ENCODE data around the gene PNPLA6. TPM values are rescaled to one million over a fixed set of nuclear protein-coding genes. Genes with fewer than 3 reads are reported as not detected.
A peak's percentile ranks its signal among the peaks of the same experiment; 100 is the strongest.

PNPLA6 gene
- total and polyA plus RNA-seq, 10 of the 15 experiments (the other 5 are each of a cell fraction or from before 2014, with no cell fraction given), result 0.95 to 105 (median 40.0) TPM

DNA sequence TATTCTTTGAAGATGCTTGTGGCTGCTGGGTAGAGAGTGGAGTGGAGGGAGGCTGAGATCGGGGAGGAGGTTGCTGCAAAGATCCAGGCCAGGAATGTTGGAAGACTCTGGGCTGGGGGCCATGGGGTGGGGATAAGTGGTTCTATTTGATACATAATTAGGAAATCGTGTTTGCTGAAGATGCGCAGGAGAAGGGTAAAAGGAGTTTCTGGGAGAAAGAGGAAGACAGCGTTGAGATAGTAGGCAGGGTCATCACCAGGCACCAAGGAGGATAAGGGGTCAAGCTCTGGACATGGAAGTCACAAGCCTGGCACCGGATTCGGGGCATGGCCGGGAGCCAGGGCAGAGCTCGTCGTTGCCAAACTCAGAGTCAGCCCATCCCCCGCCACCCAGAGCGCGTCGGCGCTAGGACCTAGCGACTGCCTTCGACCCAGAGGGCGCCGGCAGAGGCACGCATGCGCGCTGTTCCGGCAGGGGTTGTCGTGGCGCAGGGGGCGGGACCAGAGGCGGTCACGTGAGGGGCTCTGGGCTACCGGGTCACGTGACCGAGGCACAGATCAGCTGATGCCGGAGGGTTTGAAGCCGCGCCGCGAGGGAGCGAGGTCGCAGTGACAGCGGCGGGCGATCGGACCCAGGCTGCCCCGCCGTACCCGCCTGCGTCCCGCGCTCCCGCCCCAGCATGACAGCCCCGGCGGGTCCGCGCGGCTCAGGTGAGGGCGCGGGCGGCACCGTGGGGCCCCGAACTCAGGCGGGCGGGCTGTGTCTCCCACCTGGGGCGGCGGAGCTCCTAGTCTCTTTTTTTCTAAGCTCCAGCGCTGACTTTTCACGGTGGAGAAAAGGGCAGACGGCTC lies 13.2 kb upstream of the PNPLA6 start, which contains the start of gene MCOLN1 (continued):
- TF ChIP-seq CBX3 (IDR thresholded peaks at IDR 0.05; ENCODE audit: borderline replicate concordance, low read depth), result no peak
- TF ChIP-seq TCF7 (IDR thresholded peaks at IDR 0.05; ENCODE audit: borderline replicate concordance), result no peak
- TF ChIP-seq HCFC1 (IDR thresholded peaks at IDR 0.05; ENCODE audit: low read length), result peak; percentile 74
- 0 out of 2 replicates have a peak, but pooled peaks have one; percentile 12 for TF ChIP-seq SMC3 (IDR thresholded peaks at IDR 0.05; ENCODE audit: borderline replicate concordance, low read length)
- 0 out of 2 replicates have a peak, but pooled peaks have one; percentile 29 for TF ChIP-seq RFX5 (IDR thresholded peaks at IDR 0.05; ENCODE audit: low read depth, low read length)
- TF ChIP-seq POLR2AphosphoS5 (IDR thresholded peaks at IDR 0.05; ENCODE audit: low read length), result no peak
- peak; percentile 79 for TF ChIP-seq BACH1 (IDR thresholded peaks at IDR 0.05; ENCODE audit: borderline replicate concordance)
- peak; percentile 100 for TF ChIP-seq RELA (IDR thresholded peaks at IDR 0.05; ENCODE audit: borderline replicate concordance, partially characterized antibody)
- peak; percentile 89 for TF ChIP-seq TCF12 (IDR thresholded peaks at IDR 0.05; ENCODE audit: low read depth, low read length)
- peak; percentile 77 for TF ChIP-seq ZBTB11 (CRISPR knock-in tag; IDR thresholded peaks at IDR 0.05)
- peak; percentile 77; the same call in 1 of the 2 replicates for TF ChIP-seq NFIC (IDR thresholded peaks at IDR 0.05; ENCODE audit: low read depth, low read length)
- TF ChIP-seq E2F8 (IDR thresholded peaks at IDR 0.05; ENCODE audit: low read depth, partially characterized antibody), result no peak
- TF ChIP-seq, protein P1, sequence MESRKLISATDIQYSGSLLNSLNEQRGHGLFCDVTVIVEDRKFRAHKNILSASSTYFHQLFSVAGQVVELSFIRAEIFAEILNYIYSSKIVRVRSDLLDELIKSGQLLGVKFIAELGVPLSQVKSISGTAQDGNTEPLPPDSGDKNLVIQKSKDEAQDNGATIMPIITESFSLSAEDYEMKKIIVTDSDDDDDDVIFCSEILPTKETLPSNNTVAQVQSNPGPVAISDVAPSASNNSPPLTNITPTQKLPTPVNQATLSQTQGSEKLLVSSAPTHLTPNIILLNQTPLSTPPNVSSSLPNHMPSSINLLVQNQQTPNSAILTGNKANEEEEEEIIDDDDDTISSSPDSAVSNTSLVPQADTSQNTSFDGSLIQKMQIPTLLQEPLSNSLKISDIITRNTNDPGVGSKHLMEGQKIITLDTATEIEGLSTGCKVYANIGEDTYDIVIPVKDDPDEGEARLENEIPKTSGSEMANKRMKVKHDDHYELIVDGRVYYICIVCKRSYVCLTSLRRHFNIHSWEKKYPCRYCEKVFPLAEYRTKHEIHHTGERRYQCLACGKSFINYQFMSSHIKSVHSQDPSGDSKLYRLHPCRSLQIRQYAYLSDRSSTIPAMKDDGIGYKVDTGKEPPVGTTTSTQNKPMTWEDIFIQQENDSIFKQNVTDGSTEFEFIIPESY (IDR thresholded peaks at IDR 0.05), result no peak
- TF ChIP-seq, protein P2, sequence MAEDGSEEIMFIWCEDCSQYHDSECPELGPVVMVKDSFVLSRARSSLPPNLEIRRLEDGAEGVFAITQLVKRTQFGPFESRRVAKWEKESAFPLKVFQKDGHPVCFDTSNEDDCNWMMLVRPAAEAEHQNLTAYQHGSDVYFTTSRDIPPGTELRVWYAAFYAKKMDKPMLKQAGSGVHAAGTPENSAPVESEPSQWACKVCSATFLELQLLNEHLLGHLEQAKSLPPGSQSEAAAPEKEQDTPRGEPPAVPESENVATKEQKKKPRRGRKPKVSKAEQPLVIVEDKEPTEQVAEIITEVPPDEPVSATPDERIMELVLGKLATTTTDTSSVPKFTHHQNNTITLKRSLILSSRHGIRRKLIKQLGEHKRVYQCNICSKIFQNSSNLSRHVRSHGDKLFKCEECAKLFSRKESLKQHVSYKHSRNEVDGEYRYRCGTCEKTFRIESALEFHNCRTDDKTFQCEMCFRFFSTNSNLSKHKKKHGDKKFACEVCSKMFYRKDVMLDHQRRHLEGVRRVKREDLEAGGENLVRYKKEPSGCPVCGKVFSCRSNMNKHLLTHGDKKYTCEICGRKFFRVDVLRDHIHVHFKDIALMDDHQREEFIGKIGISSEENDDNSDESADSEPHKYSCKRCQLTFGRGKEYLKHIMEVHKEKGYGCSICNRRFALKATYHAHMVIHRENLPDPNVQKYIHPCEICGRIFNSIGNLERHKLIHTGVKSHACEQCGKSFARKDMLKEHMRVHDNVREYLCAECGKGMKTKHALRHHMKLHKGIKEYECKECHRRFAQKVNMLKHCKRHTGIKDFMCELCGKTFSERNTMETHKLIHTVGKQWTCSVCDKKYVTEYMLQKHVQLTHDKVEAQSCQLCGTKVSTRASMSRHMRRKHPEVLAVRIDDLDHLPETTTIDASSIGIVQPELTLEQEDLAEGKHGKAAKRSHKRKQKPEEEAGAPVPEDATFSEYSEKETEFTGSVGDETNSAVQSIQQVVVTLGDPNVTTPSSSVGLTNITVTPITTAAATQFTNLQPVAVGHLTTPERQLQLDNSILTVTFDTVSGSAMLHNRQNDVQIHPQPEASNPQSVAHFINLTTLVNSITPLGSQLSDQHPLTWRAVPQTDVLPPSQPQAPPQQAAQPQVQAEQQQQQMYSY (CRISPR knock-in tag; IDR thresholded peaks at IDR 0.05), result peak; percentile 97
- TF ChIP-seq SREBF1 (IDR thresholded peaks at IDR 0.05; ENCODE audit: low read length), result peak; percentile 80
- no peak for TF ChIP-seq ZNF622 (IDR thresholded peaks at IDR 0.05)
- peak; percentile 91 for TF ChIP-seq STAT1 (conservative IDR thresholded peaks at IDR 0.05)
- TF ChIP-seq BRCA1 (IDR thresholded peaks at IDR 0.05; ENCODE audit: low read depth, low read length), result 0 out of 2 replicates have a peak, but pooled peaks have one; percentile 10

All from GM12878 (cell line).